Limb (tissue), 2 donors: ENCODE measurements around the gene CELF5.

Experiments
- DNase-seq, 2 donors: peaks; one replicate each; pipeline ENCODE4 v3.0.0-alpha.2; 2016; ENCODE audit errors: extremely low spot score in 2 of 2

CELF5 gene

DNA sequence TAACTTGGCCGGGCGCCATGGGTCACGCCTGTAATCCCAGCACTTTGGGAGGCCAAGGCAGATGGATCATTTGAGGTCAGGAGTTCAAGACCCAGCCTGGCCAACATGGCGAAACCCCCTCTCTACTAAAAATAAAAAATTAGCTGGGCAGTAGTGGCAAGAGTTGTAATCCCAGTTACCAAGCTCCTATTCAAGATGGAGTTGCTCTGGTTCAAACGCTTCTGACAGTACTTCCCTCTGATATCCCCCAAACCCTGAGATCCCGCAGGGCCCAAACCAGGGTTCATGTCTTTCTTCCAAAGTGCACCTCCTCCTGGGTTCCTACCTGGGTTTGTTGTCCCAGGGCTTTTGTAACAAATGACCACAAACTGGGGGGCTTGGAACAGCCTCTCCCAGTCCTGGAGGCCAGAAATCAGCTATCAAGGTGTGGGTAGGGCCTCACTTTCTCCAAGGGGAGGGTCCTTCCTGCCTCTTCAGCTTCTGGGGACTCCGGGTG, 13.7 kb downstream of the CELF5 start:
- no peak for DNase-seq

DNA sequence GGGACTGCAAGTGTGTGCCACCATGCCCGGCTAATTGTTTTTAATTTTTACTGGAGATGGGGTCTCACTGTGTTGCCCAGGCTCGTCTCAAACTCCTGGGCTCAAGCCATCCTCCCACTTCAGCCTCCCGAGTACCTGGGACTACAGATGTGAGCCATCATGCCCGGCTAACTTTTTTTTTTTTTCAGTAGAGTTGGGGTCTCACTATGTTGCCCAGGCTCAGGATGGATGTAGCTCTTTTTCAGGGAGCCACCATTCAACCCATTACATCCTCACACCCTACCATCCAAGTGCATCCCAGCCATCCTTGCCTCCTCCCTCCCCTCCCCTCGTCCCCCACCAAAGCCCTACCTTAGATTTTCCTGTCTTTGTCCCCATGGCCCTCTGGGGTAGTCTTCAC, 14.9 kb downstream of the CELF5 start:
- DNase-seq, result no peak

DNA sequence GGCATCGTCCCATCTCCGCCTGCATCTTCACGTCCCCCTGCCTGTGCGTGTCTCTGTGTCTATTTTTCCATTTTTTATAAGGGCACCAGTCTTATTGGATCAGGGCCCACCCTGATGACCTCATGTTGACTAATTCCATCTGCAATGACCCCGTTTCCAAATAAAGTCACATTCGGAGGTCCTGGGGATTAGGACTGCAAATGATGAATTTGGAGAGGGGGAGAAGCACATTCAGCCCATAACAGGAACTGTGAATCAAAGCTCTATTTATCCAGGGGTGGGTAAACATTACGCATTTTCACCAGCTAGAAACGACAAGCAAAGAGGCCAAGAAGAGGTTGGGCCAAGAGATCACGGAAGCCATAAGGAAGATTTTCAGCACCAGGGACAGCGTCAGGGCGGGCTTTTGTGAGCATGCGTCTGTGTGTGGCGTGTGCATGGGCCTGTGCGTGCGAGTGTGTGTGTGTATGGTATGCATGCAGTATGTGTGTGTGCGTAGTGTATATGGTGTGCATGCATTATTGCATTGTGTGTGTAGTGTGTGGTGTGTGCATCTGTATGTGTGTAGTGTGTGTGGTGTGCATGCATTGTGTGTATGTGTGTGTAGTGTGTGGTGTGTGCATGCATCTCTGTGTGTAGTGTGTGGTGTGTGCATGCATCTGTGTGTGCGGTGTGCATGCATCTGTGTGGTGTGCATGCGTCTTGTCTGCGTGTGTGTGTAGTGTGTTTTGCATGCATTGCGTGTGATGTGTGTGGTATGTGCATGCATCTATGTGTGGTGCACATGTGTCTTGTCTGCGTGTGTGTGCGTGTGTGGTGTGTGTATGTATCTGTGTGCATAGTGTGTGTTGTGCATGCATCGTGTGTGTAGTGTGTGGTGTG, 19.6 kb downstream of the CELF5 start:
- DNase-seq, result peak; percentile 45 to 70

DNA sequence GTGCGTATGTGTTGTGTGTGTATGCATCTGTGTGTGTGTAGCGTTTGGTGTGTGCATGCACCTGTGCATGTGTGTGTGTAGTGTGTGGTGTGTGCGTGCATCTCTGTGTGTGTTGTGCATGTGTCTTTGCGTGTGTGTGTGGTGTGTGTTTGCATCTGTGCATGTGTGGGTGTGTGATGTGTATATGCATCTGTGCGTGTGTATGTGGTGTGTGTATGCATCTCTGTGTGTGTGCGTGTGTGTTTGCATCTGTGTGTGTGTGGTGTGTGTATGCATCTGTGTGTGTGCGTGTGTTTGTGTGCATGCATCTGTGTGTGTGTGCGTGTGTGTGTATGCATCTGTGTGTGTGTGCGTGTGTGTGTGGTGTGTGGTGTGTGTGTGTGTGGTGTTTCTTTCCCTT, 20.6 kb downstream of the CELF5 start:
- DNase-seq, result no peak

DNA sequence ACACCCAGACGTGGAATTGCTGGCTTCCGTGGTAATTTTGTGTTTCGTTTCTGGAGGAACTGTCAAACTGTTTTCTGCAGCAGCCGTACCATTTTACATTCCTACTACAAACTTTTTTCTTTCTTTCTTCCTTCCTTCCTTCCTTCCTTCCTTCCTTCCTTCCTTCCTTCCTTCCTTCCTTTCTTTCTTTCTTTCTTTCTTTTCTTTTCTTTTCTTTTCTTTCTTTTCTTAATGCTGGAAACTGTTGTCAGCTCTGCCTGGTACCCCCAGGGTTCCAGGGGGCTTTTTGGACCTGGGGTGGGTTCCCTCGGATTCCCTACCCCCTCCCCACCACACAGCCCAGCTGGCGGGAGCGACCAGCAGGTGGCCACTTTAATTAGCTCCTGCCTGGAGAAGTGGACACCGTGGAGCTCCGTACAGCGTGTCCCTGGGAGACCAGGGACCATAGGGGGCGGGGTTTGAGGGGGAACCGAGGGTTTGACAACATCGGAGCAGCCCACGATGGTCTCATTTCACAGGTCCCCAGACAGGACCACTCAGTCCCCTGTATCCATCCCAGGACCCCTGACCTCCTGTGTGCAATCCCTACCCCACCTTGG, 24.4 kb downstream of the CELF5 start:
- DNase-seq, result no peak

DNA sequence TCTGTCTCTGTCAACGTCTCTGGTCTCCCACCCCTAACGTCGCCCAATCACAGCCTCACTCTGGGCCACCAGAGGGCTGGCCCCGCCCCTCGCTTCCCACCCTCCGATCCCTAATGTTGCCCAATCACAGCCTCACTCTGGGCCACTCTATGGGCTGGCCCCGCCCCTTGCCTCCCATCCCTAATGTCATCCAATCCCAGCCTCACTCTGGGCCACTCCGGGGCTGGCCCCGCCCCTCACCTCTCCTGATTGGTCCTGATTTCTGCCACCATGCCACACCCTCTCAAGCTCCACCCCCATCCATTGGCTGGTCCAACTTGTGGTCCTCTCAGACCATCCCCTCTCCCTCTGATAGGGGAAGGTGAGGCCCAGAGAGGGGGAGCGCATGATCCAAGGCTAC, 24.9 kb downstream of the CELF5 start:
- DNase-seq, result no peak

DNA sequence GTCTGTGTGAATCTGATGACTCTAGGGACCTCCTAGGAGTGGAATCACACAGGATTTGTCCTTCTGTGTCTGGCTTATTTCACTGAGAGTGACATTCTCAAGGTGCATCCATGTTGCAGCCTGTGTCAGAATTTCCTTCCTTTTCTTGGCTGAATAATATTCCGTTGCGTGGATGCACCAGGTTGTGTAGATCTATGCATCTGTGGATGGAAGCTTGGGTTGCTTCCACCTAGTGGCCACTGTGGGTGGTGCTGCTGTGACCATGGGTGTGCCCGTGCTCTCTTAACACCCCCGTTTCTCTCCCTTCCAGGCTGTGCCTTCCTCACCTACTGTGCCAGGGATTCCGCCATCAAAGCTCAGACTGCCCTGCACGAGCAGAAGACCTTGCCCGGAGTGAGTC, 26.2 kb downstream of the CELF5 start:
- no peak for DNase-seq

DNA sequence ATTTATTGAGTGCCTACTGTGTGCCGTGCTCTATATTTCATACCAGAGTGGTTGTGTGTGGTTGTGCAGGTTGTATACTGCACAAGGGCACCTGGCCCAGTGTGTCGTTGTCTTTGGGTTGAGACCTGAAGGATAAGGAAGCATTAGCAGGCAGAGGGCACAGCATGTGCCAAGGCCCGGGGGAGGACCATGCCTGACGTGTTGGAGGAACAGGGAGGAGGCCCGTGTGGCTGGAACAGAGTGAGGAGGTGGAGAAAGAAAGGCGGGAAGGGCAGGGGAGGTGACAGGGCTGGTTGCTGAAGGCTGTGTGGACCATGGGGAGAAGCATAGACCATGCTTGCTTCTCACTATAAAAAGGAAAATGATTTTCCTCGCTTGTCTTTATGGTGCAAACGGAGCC, 26.8 kb downstream of the CELF5 start:
- DNase-seq, result no peak

DNA sequence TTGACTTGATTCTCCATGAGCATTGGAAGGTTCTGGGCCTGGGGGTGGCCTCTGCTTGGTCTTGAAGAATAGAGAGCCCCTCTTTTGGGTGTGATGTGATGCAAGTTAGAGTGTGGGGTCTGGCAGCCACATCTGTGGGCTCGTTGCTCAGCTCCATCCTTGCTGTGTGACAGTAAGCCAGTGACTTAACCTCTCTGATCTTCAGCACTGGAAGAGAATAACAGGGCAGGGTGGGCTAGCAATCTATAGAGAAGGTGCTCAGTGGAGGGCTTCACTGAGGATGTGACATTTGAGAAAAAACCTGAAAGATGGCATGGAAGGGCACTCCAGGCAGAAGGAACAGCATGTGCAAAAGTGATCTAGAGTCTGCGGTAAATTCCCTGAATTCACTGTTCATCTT, 28.2 kb downstream of the CELF5 start:
- DNase-seq, result no peak

DNA sequence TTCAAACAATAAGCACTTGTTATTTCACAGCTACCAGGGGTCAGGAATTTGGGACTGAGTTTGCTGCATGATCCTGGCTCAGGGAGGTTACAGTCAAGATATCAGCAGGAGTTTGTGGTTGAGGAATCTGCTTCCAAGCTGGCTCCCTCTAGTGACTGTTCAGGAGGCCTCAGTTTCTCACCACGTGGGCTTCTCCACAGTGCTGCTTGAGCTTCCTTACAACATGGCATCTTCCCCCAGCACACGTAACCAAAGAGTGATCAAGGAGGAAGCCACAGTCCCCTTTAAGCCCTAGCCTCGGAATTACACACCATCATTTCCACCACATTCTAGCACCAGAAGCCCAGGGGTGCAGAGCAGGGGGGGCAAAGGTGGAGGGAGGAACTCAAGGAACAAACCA, 28.8 kb downstream of the CELF5 start:
- DNase-seq, result no peak

DNA sequence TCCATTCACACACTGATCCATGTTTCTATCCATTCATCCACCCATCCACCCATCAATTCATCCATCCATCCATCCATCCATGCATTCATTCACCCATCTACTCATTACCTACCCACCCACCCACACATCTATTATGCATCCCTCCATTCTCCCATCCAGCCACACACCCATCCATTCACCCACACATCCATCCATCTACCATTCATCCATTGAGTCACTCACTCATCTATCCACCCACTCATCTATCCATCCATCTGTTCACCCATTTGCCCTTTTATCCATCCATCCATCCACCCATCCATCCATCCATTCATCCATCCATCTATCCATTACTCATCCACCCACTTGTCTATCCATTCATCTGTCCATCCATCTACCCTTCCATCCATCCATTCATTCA, 30.1 kb downstream of the CELF5 start:
- no peak for DNase-seq

DNA sequence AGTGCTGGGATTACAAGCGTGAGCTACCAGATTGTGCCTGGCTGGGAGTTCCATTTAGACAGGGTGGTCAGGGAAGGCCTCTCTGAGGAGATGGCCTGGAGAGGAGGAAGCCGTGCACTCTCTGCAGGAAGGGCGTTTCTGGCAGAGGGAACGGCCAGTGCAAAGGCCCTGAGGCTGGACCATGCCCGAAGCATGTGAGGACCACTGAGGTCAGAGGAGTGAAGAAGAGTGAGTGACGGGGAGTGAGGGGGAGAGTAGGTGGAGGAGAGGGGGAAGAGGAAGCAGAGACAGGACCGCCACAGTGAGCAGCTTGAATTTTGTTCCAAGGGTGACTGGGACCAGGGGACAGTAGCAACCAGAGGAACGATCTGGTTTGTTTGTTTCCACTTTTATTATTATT, 32.6 kb downstream of the CELF5 start:
- DNase-seq, result no peak

DNA sequence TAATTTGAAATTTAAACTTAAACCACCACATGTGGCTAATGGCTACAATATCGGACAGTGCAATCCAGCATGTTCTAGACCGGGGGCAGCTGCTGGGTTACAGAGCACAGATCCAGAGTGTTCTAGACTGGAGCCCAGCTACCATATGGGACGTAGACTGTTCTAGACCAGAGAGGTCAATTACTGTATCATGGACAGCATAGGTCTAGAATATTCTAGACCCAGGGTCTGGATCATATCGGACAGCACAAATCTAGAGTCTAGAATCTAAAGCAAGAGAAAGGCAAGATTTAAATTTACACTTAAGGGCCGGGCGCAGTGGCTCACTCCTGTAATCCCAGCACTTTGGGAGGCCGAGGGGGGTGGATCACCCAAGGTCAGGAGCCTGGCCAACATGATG, 37.9 kb downstream of the CELF5 start:
- no peak for DNase-seq

DNA sequence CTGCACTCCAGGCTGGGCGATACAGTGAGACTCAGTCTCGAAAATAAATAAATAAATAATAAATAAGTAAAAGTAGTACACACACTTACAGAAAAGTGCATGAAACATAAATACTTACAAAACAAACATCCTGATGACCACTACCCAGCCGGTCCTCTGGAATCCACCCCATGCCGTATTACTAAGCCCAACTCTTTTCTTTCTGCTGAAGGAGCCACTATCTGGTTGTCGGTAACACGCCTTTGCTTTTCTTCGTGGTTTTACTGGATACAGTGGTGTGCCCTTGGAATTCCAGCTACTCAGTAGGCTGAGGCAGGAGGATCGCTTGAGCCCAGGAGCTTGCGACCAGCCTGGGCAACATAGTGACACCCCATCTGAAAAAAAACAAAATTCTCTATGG, 39.4 kb downstream of the CELF5 start:
- no peak for DNase-seq

DNA sequence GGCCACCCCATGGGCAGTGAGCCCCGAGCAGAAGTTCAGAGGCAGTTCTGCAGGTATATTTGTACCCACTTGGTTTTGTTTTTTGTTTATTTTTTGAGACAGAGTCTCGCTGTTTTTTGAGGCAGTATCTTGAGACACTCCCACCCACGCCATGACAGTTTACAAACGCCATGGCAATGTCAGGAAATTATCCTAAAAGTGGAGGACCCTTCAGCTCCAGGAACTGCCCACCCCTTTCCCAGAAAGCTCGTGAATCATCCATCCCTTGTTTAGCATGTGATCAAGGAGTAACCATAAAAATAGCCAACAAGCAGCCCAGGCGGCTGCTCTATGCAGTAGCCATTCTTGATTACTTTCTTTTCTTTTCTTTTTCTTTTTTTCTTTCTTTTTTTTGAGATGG, 41.0 kb downstream of the CELF5 start:
- DNase-seq, result no peak

DNA sequence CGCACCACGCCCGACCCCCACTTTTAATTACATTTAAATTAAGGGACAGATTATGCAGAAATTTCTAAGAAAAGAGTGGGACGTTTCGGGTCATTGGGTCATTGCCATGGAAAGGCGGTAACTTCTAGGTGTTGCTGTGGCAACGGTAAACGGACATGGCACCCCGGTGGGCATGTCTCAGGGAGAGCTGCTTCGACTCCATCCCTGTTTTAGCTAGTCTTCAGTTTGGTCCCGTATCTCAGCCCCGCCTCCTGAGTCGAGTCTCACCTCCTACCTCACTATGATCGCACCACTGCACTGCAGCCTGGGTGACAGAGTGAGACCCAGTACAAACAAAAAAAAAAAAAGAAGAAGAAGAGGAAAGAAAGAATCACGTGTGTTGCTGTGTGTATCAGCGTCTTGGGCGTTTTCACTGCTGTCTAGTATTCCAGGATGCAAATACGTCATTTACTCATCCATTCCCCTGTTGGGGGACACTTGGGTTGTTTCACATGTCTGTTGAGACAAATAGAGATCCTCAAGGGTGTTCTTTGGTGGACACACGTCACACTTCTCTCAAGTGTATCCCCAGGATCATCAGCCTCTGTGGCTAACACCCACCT, 41.7 kb downstream of the CELF5 start:
- no peak for DNase-seq

DNA sequence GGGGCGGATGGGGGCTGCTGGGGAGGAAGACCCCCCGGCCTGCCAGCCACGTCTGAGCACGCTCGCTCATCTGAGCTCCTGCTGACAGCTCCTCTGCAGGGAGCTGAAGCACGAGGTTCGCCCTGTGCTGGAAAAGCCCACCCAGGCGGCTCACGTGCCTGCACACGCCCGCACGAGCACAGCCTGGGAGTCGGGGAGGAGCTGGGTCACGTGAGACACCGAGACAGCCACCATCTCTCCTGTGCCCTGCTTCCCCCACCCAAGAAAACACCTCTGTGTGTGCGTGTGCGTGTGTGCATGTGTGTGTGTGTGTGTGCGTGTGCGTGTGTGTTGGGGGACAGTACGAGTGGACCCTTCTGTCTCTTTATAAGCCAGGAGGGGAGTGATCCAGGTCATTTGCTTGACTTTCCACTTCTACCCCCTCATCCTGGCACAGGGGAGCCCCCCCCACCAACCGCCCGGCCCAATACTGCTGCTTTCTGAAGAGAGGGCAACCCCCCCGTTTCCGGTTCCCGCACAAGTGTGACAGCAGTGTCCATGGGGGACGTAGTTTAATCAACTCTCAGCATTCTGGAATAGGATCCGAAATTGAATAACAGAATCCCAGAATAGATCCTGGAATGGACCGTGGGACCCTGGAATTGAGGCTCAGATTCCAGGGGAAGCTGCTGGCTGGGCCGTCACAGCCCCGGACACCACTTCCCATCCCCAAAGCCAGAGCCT, 42.5 kb downstream of the CELF5 start:
- no peak for DNase-seq

DNA sequence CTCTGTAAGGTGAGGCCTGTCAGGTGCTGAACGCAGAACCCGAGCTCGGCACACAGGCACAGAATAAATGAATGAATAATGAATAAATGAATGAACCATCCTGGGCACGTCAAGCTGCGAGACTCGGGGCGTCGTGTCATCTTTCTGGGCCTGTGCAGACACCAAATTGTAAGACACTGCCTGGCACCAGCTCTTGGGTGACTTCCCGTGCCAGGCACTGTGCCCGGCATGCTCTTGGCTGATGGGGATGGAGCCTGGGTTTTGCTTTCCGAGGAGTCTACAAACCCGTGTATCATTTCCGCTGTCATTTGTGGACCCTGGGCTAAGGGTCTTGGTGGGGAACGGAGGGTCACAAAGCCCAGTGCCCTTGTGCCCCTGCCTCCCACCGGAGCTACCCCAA, 43.9 kb downstream of the CELF5 start:
- DNase-seq, result no peak

DNA sequence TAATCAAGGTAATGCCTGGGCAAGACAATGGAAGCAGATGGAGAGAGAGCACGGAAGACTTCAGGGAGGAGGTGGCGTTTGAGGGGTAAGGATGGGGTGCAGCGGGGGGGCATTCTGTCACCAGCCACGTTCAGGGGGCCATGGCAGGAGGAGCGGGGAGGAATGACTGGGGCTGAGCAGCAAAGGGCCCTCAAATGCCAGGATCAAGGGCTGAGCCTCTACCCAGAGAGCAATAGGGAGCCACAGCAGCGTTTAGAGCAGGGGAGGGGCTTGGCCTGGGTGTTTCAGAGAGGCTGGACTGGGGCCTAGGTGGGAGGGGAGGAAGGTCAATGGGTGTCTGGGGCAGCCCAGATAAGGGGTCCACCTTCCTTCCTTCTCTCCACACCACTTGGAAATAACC, 44.3 kb downstream of the CELF5 start:
- no peak for DNase-seq

DNA sequence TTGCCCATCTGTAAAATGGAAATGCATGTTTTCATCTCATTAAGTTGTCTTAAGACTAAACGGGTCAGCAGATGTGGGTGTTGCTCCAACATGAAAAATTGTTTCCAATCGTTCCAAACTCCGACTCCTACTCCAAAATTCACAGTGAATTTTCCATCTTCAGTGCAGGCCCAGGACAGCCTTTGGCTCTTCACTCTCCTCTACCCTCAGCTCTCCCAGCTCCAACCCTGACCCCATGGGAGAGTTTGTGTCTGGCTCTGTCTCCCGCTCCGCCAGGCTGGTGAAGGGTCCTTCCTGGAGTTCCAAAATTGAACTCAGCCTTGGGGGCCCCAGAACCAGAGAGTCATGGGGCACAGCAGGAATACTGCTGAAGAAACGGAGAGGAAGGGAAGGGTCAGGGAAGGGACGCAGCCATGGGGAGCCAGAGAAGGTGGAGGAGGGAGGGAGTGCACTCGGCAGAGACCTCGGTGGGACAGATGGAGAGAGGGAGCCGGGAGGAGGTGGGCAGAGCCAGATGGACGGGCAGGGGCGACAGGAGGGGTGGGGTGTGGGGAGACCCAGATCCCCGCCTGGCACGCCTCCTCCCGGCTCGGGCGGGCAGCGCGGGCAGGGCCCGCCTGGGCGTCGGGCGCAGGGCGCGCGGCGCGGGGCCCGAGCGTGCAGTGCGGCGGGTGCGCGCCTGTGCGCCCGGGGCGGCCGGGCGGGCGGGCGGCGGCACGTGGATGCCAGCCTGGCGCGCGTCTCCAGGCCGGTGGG, 45.6 kb downstream of the CELF5 start:
- no peak for DNase-seq

DNA sequence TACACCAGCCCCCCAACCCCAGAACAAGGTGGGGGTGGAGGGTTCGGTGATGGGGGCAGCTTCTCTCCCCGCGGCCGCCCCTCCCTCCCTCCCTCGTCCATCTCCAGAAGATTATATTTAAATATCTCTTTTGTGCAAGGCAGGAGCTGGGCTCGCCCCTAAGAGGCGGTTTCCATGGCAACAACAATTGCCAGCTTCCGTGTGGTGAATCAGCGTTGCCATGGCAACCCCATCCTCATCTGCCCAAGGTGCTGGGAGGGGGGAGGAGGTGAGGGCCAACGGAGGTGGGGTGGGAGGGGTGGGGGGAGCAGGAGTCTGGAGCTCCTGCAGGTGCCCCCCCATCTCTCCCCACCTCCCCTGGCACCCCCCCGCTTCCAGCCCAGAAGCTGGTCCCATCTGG, 46.4 kb downstream of the CELF5 start:
- peak in 1 of 2 donors; percentile 64 for DNase-seq
